Hepatocyte (in vitro differentiated cells): Measurements from ENCODE around the gene AP2S1.
"Not testable (repeated sequence)": the region's sequence is repeated elsewhere in the genome, so short reads cannot be mapped to it uniquely, and the experiment has no call there.

Source experiments
- CTCF ChIP-seq: fragments of 200-600 bp; sonication (generic); IDR thresholded peaks from 2 replicates; pipeline ENCODE4 v1.5.1; 2016; ENCODE audit warnings: antibody characterized with exemption, mild to moderate bottlenecking; ENCODE audit not compliant: poor library complexity
- EZH2 ChIP-seq: fragments of 200-600 bp; sonication (generic); IDR thresholded peaks from 2 replicates; pipeline ENCODE4 v1.6.1; 2016; ENCODE audit warnings: antibody characterized with exemption, mild to moderate bottlenecking, borderline replicate concordance

GRCh38 chr19:46882751-46883150, 32.1 kb upstream of the AP2S1 start:
- TF ChIP-seq CTCF, EZH2: not testable (repeated sequence)
